Stimulated activated CD4-positive, alpha-beta T cell treated with anti-CD3 and anti-CD28 coated beads, TNF-alpha, amount 100 ng/mL, for 48 hours (primary cell): ENCODE measurements around the gene RPL7A.
"Not testable (repeated sequence)": the region's sequence is repeated elsewhere in the genome, so short reads cannot be mapped to it uniquely, and the experiment has no call there.

Experiments used
- DNase-seq, 3 donors: peaks; one replicate each; pipeline ENCODE4 v3.0.0-alpha.2; 2020; ENCODE audit warnings: low read depth in 3 of 3

Gene RPL7A

GRCh38 chr9:133327834-133328484, 20.1 kb upstream of the RPL7A start:
- no peak for DNase-seq

GRCh38 chr9:133329306-133330156, 18.5 kb upstream of the RPL7A start:
- not testable (repeated sequence) for DNase-seq

GRCh38 chr9:133331221-133331620, 16.8 kb upstream of the RPL7A start:
- DNase-seq = no peak

- DNase-seq = no peak
Observed at GRCh38 chr9:133331641-133332380, 16.2 kb upstream of the RPL7A start.

- DNase-seq = no peak
Observed at GRCh38 chr9:133332381-133332730, 15.7 kb upstream of the RPL7A start.

GRCh38 chr9:133333011-133333410, 15.0 kb upstream of the RPL7A start:
- DNase-seq = no peak

GRCh38 chr9:133333566-133333965, 14.5 kb upstream of the RPL7A start:
- no peak for DNase-seq

- no peak for DNase-seq
Observed at GRCh38 chr9:133334161-133334560, 13.9 kb upstream of the RPL7A start.

GRCh38 chr9:133334888-133335287, 13.1 kb upstream of the RPL7A start:
- DNase-seq = not testable (repeated sequence)

GRCh38 chr9:133335924-133336811, 11.8 kb upstream of the RPL7A start, which contains the start of gene SURF6:
Gene SURF6, minus strand, starts transcription at chr9:133336188. Its CDS starts 56 bp downstream, at chr9:133336132.
- peak; percentile 88 to 91 (median 91) for DNase-seq

- no peak for DNase-seq
Observed at GRCh38 chr9:133339641-133340040, 8.4 kb upstream of the RPL7A start.

GRCh38 chr9:133340256-133340655, 7.8 kb upstream of the RPL7A start:
- no peak for DNase-seq

GRCh38 chr9:133340916-133341315, 7.1 kb upstream of the RPL7A start:
- no peak for DNase-seq

- DNase-seq = no peak
Observed at GRCh38 chr9:133341369-133342068, 6.5 kb upstream of the RPL7A start.

GRCh38 chr9:133342069-133342406, 6.0 kb upstream of the RPL7A start:
- DNase-seq = no peak

- DNase-seq = no peak
Observed at GRCh38 chr9:133342570-133342969, 5.4 kb upstream of the RPL7A start.

GRCh38 chr9:133344071-133344470, 3.9 kb upstream of the RPL7A start:
- DNase-seq = no peak

GRCh38 chr9:133344979-133345378, 3.0 kb upstream of the RPL7A start:
- no peak for DNase-seq

- DNase-seq = no peak
Observed at GRCh38 chr9:133345596-133345995, 2.4 kb upstream of the RPL7A start.

GRCh38 chr9:133346021-133346785, 1.8 kb upstream of the RPL7A start:
- no peak for DNase-seq
